ENCODE measurements around the gene LSM3. TPM values are rescaled to one million over a fixed set of nuclear protein-coding genes. Genes with fewer than 3 reads are reported as not detected.

LSM3 gene
- total RNA-seq, 4 donors from 2014 or later = 7.9 to 15.6 (median 12.7) TPM

GRCh38 chr3:14235912-14236295 is 57.3 kb downstream of the LSM3 start:
- H3K27ac ChIP-seq = peak overlapping the region in 3 of 4 donors; percentile 33 to 63 (median 51)
- H3K4me1 ChIP-seq = peaks cover 0 to 4% (median 0%) of the 10 kb centered on the region in 3 donors
- WGBS, 2 donors (ENCODE audit: low coverage in 1 of 2) = 49% methylated on average over 6 of the region's 8 CpGs; no CpG with 5 or more reads in 1 of the 2 donors
- ATAC-seq = no peak
- TF ChIP-seq POLR2AphosphoS5 (IDR thresholded peaks at IDR 0.05) (no peak), EP300 (IDR thresholded peaks at IDR 0.05) (no peak), CTCF (IDR thresholded peaks at IDR 0.05) (no peak)
- H3K4me3 ChIP-seq = no peak overlapping the region
- H3K9me3 ChIP-seq = peaks cover 0 to 13% (median 0%) of the 10 kb centered on the region in 3 donors
- H3K27me3 ChIP-seq = peaks cover 15% of the 10 kb centered on the region
- H3K36me3 ChIP-seq = no peaks in the 10 kb centered on the region

GRCh38 chr3:14236902-14237301 is 58.3 kb downstream of the LSM3 start:
- no peak for TF ChIP-seq POLR2A (IDR thresholded peaks at IDR 0.05)
- no peak for TF ChIP-seq POLR2AphosphoS5 (IDR thresholded peaks at IDR 0.05)
- TF ChIP-seq EP300 (IDR thresholded peaks at IDR 0.05) = no peak
- TF ChIP-seq CTCF (IDR thresholded peaks at IDR 0.05) = no peak
- no peaks in the 10 kb centered on the region for H3K36me3 ChIP-seq
- H3K27me3 ChIP-seq = peaks cover 15% of the 10 kb centered on the region
- no peak for ATAC-seq
- H3K9me3 ChIP-seq = peaks cover 0 to 13% (median 0%) of the 10 kb centered on the region in 3 donors
- no peak overlapping the region for H3K4me3 ChIP-seq
- H3K27ac ChIP-seq = peak overlapping the region in 1 of 4 donors; percentile 63
- peaks cover 0 to 4% (median 0%) of the 10 kb centered on the region in 3 donors for H3K4me1 ChIP-seq
- WGBS, 2 donors (ENCODE audit: low coverage in 1 of 2) = 41 to 63% methylated on average over 3 of the region's 3 CpGs

- WGBS, 2 donors (ENCODE audit: low coverage in 1 of 2) = no CpG with 5 or more reads among the region's 6 CpGs
- Histone ChIP-seq H3K36me3 (no peaks in the 10 kb centered on the region), H3K4me3 (no peak overlapping the region), H3K4me1 (peaks cover 0 to 4% (median 0%) of the 10 kb centered on the region in 3 donors), H3K27me3 (peaks cover 15% of the 10 kb centered on the region), H3K27ac (peak overlapping the region in 1 of 4 donors; percentile 63), H3K9me3 (peaks cover 0 to 13% (median 0%) of the 10 kb centered on the region in 3 donors)
- TF ChIP-seq CTCF (IDR thresholded peaks at IDR 0.05) (no peak), POLR2AphosphoS5 (IDR thresholded peaks at IDR 0.05) (no peak), EP300 (IDR thresholded peaks at IDR 0.05) (no peak), POLR2A (IDR thresholded peaks at IDR 0.05) (no peak)
- peak; percentile 51 for ATAC-seq
Measured at GRCh38 chr3:14237457-14237856, 58.8 kb downstream of the LSM3 start.

GRCh38 chr3:14238356-14238755 is 59.7 kb downstream of the LSM3 start:
- Histone ChIP-seq H3K9me3 (peaks cover 0 to 13% (median 0%) of the 10 kb centered on the region in 3 donors), H3K27me3 (peaks cover 9% of the 10 kb centered on the region), H3K27ac (no peak overlapping the region), H3K36me3 (no peaks in the 10 kb centered on the region), H3K4me3 (no peak overlapping the region), H3K4me1 (peaks cover 0 to 4% (median 0%) of the 10 kb centered on the region in 3 donors)
- WGBS, 2 donors (ENCODE audit: low coverage in 1 of 2) = 85 to 88% methylated on average over 5 of the region's 7 CpGs
- ATAC-seq = no peak
- TF ChIP-seq EP300 (IDR thresholded peaks at IDR 0.05) (no peak), POLR2A (IDR thresholded peaks at IDR 0.05) (no peak), CTCF (IDR thresholded peaks at IDR 0.05) (no peak), POLR2AphosphoS5 (IDR thresholded peaks at IDR 0.05) (no peak)

- Histone ChIP-seq H3K9me3 (peaks cover 0 to 7% (median 0%) of the 10 kb centered on the region in 3 donors), H3K27ac (no peak overlapping the region), H3K27me3 (peaks cover 4% of the 10 kb centered on the region), H3K36me3 (no peaks in the 10 kb centered on the region), H3K4me1 (peaks cover 0 to 4% (median 0%) of the 10 kb centered on the region in 3 donors), H3K4me3 (no peak overlapping the region)
- no peak for ATAC-seq
- TF ChIP-seq CTCF (IDR thresholded peaks at IDR 0.05) (no peak), EP300 (IDR thresholded peaks at IDR 0.05) (no peak), POLR2AphosphoS5 (IDR thresholded peaks at IDR 0.05) (no peak), POLR2A (IDR thresholded peaks at IDR 0.05) (no peak)
Measured at GRCh38 chr3:14238930-14239329, 60.3 kb downstream of the LSM3 start.

All from gastroesophageal sphincter (tissue), 4 donors.